A549 (cell line): Measurements from ENCODE around the gene OSBPL9. TPM values are rescaled to one million over a fixed set of nuclear protein-coding genes. Genes with fewer than 3 reads are reported as not detected.

ENCODE experiments used
- ATAC-seq, 2 experiments: fragments of 200-7000 bp in 1 of 2; fragments of >200 bp in 1 of 2; cut with Nextera tagmentation in 1 of 2; cut with Tn5 transposase in 1 of 2; 3 replicates each; pipeline versions ENCODE4 v1.8.0 to v1.9.1; 2018 to 2020; ENCODE audit warnings: mild to moderate bottlenecking in 1 of 2, moderate library complexity in 1 of 2
- CTCF ChIA-PET: fragments of 300-600 bp; sonication (Branson Sonifier 250); formaldehyde crosslinking; extraction: SDS; loops from one replicate; lab custom pipeline; 2021; ENCODE audit warnings: antibody characterized with exemption, inconsistent platforms; lab: Yijun Ruan, JAX
- POLR2A ChIA-PET: fragments of 350-600 bp; formaldehyde crosslinking; extraction: SDS; loops from one replicate; lab custom pipeline; 2021; ENCODE audit warnings: antibody characterized with exemption, inconsistent platforms; lab: Yijun Ruan, JAX
- DNase-seq, 2 experiments: peaks; one replicate each; pipeline versions ENCODE4 v3.0.0 to v3.0.0-alpha.2; 2011 to 2016; ENCODE audit warnings: low read depth in 1 of 2, low spot score in 1 of 2
- FAIRE-seq: peaks from 2 replicates; lab custom pipeline; 2011; peaks lifted over from hg19 to GRCh38; lab: Jason Lieb, UNC
- H3K27ac ChIP-seq, 2 experiments: fragments of >200 bp; sonication (Bioruptor Twin); formaldehyde crosslinking; 3 replicates each; pipeline ENCODE4 v1.5.1; 2016 to 2017
- H3K4me1 ChIP-seq: fragments of >200 bp; sonication (Bioruptor Twin); formaldehyde crosslinking; 3 replicates; pipeline ENCODE4 v1.6.1; 2016
- H3K4me2 ChIP-seq: fragments of >200 bp; sonication (Bioruptor Twin); formaldehyde crosslinking; 3 replicates; pipeline ENCODE4 v1.6.1; 2016
- H3K4me3 ChIP-seq: fragments of >200 bp; sonication (Bioruptor Twin); formaldehyde crosslinking; 3 replicates; pipeline ENCODE4 v1.5.1; 2016
- H3K9me3 ChIP-seq: fragments of >200 bp; sonication (Bioruptor Twin); formaldehyde crosslinking; 3 replicates; pipeline ENCODE4 v1.6.1; 2016
- CHD2 ChIP-seq: fragments of 150-350 bp; IDR thresholded peaks from 2 replicates; pipeline ENCODE4 v1.6.1; 2014; ENCODE audit warnings: low read length; ENCODE audit not compliant: partially characterized antibody
- CTCF ChIP-seq: fragments of >200 bp; sonication (Bioruptor Twin); formaldehyde crosslinking; IDR thresholded peaks from 3 replicates; pipeline ENCODE4 v1.5.1; 2016
- EHF ChIP-seq: fragments of 250-450 bp; sonication (Bioruptor Pico); IDR thresholded peaks from 2 replicates; pipeline ENCODE4 v1.5.0; 2020; ENCODE audit warnings: mild to moderate bottlenecking
- ELK1 ChIP-seq: fragments of 150-350 bp; IDR thresholded peaks from 2 replicates; pipeline ENCODE4 v1.6.1; 2014; ENCODE audit warnings: low read depth, mild to moderate bottlenecking, low read length
- EP300 ChIP-seq, 2 experiments: fragments of >200 bp; sonication (Bioruptor Twin); formaldehyde crosslinking; IDR thresholded peaks; 2 replicates in 1 of 2; 3 replicates in 1 of 2; pipeline ENCODE4 v1.6.1; 2016 to 2017
- ESRRA ChIP-seq: fragments of 150-350 bp; IDR thresholded peaks from 2 replicates; pipeline ENCODE4 v1.6.1; 2014; ENCODE audit warnings: mild to moderate bottlenecking, low read length, borderline replicate concordance
- FOSB ChIP-seq: fragments of 250-450 bp; sonication (Bioruptor Pico); IDR thresholded peaks from 2 replicates; pipeline ENCODE4 v1.5.0; 2020; ENCODE audit warnings: mild to moderate bottlenecking, moderate library complexity
- FOSL2 ChIP-seq, 2 experiments: fragments of 450-650 bp in 1 of 2; fragments of >200 bp in 1 of 2; sonication (Bioruptor Twin) in 1 of 2; formaldehyde crosslinking; IDR thresholded peaks; 2 replicates each; pipeline versions ENCODE4 v1.5.0 to v1.6.1; 2016 to 2020; ENCODE audit warnings: mild to moderate bottlenecking in 1 of 2, moderate library complexity in 1 of 2
- HEYL ChIP-seq: fragments of 250-450 bp; sonication (Bioruptor Pico); IDR thresholded peaks from 2 replicates; pipeline ENCODE4 v1.8.0; 2021; ENCODE audit warnings: mild to moderate bottlenecking, moderate library complexity
- HMGXB4 ChIP-seq: fragments of 250-450 bp; sonication (Bioruptor Pico); IDR thresholded peaks from 2 replicates; pipeline ENCODE4 v1.5.0; 2021; ENCODE audit warnings: mild to moderate bottlenecking, moderate library complexity, borderline replicate concordance
- HOXB5 ChIP-seq: fragments of 250-450 bp; sonication (Bioruptor Pico); IDR thresholded peaks from 2 replicates; pipeline ENCODE4 v1.5.0; 2020; ENCODE audit warnings: mild to moderate bottlenecking, moderate library complexity
- MYC ChIP-seq: IDR thresholded peaks from 2 replicates; pipeline ENCODE4 v1.6.1; 2012; ENCODE audit warnings: mild to moderate bottlenecking, inconsistent platforms, low read length, improper control_type of control experiment, borderline replicate concordance
- PBX3 ChIP-seq: IDR thresholded peaks from 2 replicates; pipeline ENCODE4 v1.6.1; 2012
- RCOR1 ChIP-seq: fragments of 150-350 bp; IDR thresholded peaks from 2 replicates; pipeline ENCODE4 v1.6.1; 2014; ENCODE audit warnings: antibody characterized with exemption, low read length, low read depth
- REST ChIP-seq: fragments of 200-600 bp; sonication (generic); IDR thresholded peaks from 2 replicates; pipeline ENCODE4 v1.6.1; 2016; ENCODE audit warnings: antibody characterized with exemption, mild to moderate bottlenecking, moderate library complexity
- RFX5 ChIP-seq: fragments of 450-650 bp; IDR thresholded peaks from 2 replicates; pipeline ENCODE4 v1.7.1; 2014; ENCODE audit warnings: antibody characterized with exemption, mild to moderate bottlenecking, moderate library complexity
- SMC3 ChIP-seq: fragments of >200 bp; sonication (Bioruptor Twin); formaldehyde crosslinking; IDR thresholded peaks from 3 replicates; pipeline ENCODE4 v1.6.1; 2018; ENCODE audit warnings: inconsistent platforms
- USF2 ChIP-seq: fragments of 450-650 bp; IDR thresholded peaks from 2 replicates; pipeline ENCODE4 v1.6.1; 2014; ENCODE audit warnings: antibody characterized with exemption
- WGBS: methylation state at CpG from one replicate; pipeline ENCODE4 v1.1.6; 2017; ENCODE audit errors: missing lambda C conversion rate; 5-methylcytosine and 5-hydroxymethylcytosine counted together
- polyA plus RNA-seq, 4 experiments: library from polyadenylated mRNA; depleted of rRNA in 3 of 4; stranded (reverse); fragments of >200 nt; fragmentation: RNase III in 1 of 4; extraction: RNeasy Plus Mini Kit Qiagen cat#74134 plus additional on column Dnase treatment in 1 of 4; gene quantifications; 2 replicates in 3 of 4; 3 replicates in 1 of 4; pipeline ENCODE4 v1.2.3, GENCODE V29; 2011 to 2017

The OSBPL9 gene
- polyA plus RNA-seq, 2 of the 4 experiments (the other 2 are of a cell fraction), result 52.6 to 93.7 TPM

- no peak for FAIRE-seq
- no peak for TF ChIP-seq RFX5
- TF ChIP-seq HOXB5 (CRISPR knock-in tag), result no peak
- no peak for TF ChIP-seq RCOR1
- no peak for TF ChIP-seq EP300 (IDR thresholded peaks at IDR 0.05)
- no peak for TF ChIP-seq FOSB (CRISPR knock-in tag)
- TF ChIP-seq ESRRA, result no peak
- no peak for TF ChIP-seq SMC3
- no peak for TF ChIP-seq HMGXB4 (CRISPR knock-in tag)
- TF ChIP-seq FOSL2 (IDR thresholded peaks at IDR 0.05), result no peak
- no peak for TF ChIP-seq FOSL2 (CRISPR knock-in tag; IDR thresholded peaks at IDR 0.05)
- Histone ChIP-seq H3K4me1 (peaks cover 8% of the 10 kb centered on the region; the same call in 2 of the 3 replicates), H3K4me3 (no peak overlapping the region), H3K27ac (no peak overlapping the region), H3K4me2 (no peak overlapping the region), H3K9me3 (no peaks in the 10 kb centered on the region)
- no peak for DNase-seq
- WGBS, result 100% methylated on average over 1 of the region's 1 CpG
- no peak for ATAC-seq
- CTCF ChIA-PET, result no interaction called here
- POLR2A ChIA-PET, result no interaction called here
Observed at GRCh38 chr1:51819810-51820209, 202.9 kb downstream of the OSBPL9 start.

GRCh38 chr1:51829058-51829457, 212.2 kb downstream of the OSBPL9 start:
- H3K4me1 ChIP-seq, result no peaks in the 10 kb centered on the region
- no peak overlapping the region for H3K4me3 ChIP-seq
- ATAC-seq (no peak), FAIRE-seq (no peak), DNase-seq (no peak)
- POLR2A ChIA-PET, result no interaction called here
- H3K4me2 ChIP-seq, result no peak overlapping the region
- H3K27ac ChIP-seq, result no peak overlapping the region
- CTCF ChIA-PET, result no interaction called here
- TF ChIP-seq HEYL (CRISPR knock-in tag), result no peak
- no peak for TF ChIP-seq CHD2
- no peak for TF ChIP-seq MYC
- no peak for TF ChIP-seq USF2
- no peak for TF ChIP-seq ELK1
- no peak for TF ChIP-seq EHF
- TF ChIP-seq PBX3, result no peak
- TF ChIP-seq CTCF, result no peak
- no peak for TF ChIP-seq REST
- no peaks in the 10 kb centered on the region for H3K9me3 ChIP-seq
- 91% methylated on average over 2 of the region's 2 CpGs for WGBS
